Epithelial cell of esophagus (primary cell): ENCODE data around the gene GPR152.

ENCODE experiments used
- DNase-seq: peaks from one replicate; pipeline ENCODE4 v3.0.0; 2010; ENCODE audit warnings: low read depth
- H3K4me3 ChIP-seq: 2 replicates; pipeline ENCODE4 v1.5.1; 2011; ENCODE audit warnings: mild to moderate bottlenecking, low read length, control low read depth
- CTCF ChIP-seq: IDR thresholded peaks from 2 replicates; pipeline ENCODE4 v1.5.1; 2011; ENCODE audit warnings: low read depth, mild to moderate bottlenecking, low read length, control low read depth, inconsistent platforms; ENCODE audit not compliant: insufficient read depth; ENCODE audit errors: missing control alignments

Gene GPR152

GRCh38 chr11:67412495-67413179 is 39.9 kb downstream of the GPR152 start:
- DNase-seq, result no peak
- no peak for TF ChIP-seq CTCF
- no peak overlapping the region for H3K4me3 ChIP-seq

- TF ChIP-seq CTCF, result no peak
- no peak for DNase-seq
- no peak overlapping the region for H3K4me3 ChIP-seq
Measured at GRCh38 chr11:67411785-67412152, 40.8 kb downstream of the GPR152 start.

GRCh38 chr11:67410984-67411784 is 41.3 kb downstream of the GPR152 start:
- TF ChIP-seq CTCF, result no peak
- H3K4me3 ChIP-seq, result no peak overlapping the region
- no peak for DNase-seq

GRCh38 chr11:67410369-67410831 is 42.1 kb downstream of the GPR152 start:
- H3K4me3 ChIP-seq, result no peak overlapping the region
- DNase-seq, result no peak
- no peak for TF ChIP-seq CTCF

GRCh38 chr11:67409781-67410368 is 42.7 kb downstream of the GPR152 start:
- no peak for TF ChIP-seq CTCF
- DNase-seq, result no peak
- H3K4me3 ChIP-seq, result no peak overlapping the region

GRCh38 chr11:67409261-67409666 is 43.3 kb downstream of the GPR152 start:
- TF ChIP-seq CTCF, result no peak
- no peak overlapping the region for H3K4me3 ChIP-seq
- no peak for DNase-seq
